ENCODE data around the gene ATE1.

ATE1 gene

DNA sequence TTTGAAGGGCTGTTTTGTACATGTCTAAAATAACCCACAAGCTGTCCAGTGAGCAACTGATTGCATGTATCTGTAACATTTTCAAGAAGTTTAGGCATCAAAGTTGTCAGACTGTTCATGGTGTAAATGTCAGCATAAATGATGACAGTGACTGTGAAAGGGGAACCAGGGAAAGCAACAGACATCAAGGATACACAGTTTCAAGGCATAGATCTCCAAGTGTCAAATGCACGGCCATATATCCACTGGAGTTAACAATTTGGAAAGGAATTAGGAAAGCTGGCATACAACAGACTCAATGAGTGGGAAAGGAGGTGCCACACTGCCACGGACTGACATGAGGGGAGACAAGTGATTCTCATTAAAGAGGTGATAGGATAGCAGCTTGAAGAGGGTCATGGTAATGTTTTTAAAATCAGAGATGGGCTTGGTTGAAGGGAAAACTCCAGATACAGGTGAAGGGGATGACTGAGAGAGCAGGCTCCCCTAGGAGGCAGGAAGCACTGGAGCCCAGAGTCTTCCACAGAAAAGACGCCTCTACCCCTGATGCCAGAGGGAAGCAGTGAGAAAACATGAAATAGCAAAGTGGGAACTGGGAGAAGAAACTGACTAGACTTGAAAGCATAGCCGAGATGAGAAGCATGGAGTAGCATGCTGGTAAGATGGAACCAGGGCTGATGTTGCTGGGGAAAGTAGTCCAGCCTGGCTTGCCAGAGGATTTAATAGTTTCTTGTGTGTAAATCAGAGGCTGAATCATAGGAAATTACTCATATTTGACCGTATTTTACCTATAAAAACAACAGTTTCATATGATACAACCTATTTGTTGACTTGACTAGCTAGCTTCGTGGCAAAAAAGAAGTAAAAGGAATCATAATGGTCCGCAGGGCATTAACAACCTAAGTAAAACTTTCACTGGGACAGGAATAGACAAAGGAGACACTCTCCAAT, 28.6 kb upstream of the ATE1 start:
- no CpG with 5 or more reads among the region's 7 CpGs for WGBS (ENCODE audit: insufficient coverage, insufficient read length)
- no peaks in the 10 kb centered on the region for H3K27me3 ChIP-seq (ENCODE audit: control insufficient read depth, insufficient read depth, low read length)
- H3K9me3 ChIP-seq (ENCODE audit: control insufficient read depth, insufficient read depth, low read length) = no peaks in the 10 kb centered on the region
- no peak overlapping the region for H3K27ac ChIP-seq (ENCODE audit: low read length)
- DNase-seq (ENCODE audit: low read depth, low spot score) = no peak
- peaks cover 5% of the 10 kb centered on the region; the same call in 1 of the 2 replicates for H3K36me3 ChIP-seq (ENCODE audit: control insufficient read depth, insufficient read depth, low read length)
- H3K4me3 ChIP-seq (ENCODE audit: low read length) = no peak overlapping the region
- no peaks in the 10 kb centered on the region for H3K4me1 ChIP-seq (ENCODE audit: control insufficient read depth, insufficient read depth, low read length)

DNA sequence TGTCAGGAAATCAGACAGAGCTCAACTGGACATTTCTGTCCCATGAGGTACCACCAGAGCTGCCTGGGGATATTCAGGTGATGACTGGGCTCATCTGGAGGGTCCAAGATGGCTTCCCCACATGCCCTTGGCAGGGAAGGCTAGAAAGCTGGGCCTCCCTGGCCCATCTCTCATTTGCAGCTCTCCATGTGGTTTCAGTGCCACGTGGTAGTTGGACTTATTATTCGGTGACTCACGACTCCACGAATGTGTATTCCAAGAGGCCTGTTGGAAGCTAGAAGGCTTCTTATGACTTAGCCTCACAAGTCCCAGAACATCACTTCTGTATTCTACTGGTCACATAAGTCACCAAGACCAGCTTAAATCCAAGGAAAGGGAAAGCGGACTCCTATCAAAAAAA, 24.4 kb upstream of the ATE1 start:
- Histone ChIP-seq H3K4me3 (ENCODE audit: low read length) (no peak overlapping the region), H3K9me3 (ENCODE audit: control insufficient read depth, insufficient read depth, low read length) (no peaks in the 10 kb centered on the region), H3K27ac (ENCODE audit: low read length) (no peak overlapping the region), H3K27me3 (ENCODE audit: control insufficient read depth, insufficient read depth, low read length) (no peaks in the 10 kb centered on the region), H3K4me1 (ENCODE audit: control insufficient read depth, insufficient read depth, low read length) (no peaks in the 10 kb centered on the region), H3K36me3 (ENCODE audit: control insufficient read depth, insufficient read depth, low read length) (no peaks in the 10 kb centered on the region)
- DNase-seq (ENCODE audit: low read depth, low spot score) = no peak
- no CpG with 5 or more reads among the region's 5 CpGs for WGBS (ENCODE audit: insufficient coverage, insufficient read length)

DNA sequence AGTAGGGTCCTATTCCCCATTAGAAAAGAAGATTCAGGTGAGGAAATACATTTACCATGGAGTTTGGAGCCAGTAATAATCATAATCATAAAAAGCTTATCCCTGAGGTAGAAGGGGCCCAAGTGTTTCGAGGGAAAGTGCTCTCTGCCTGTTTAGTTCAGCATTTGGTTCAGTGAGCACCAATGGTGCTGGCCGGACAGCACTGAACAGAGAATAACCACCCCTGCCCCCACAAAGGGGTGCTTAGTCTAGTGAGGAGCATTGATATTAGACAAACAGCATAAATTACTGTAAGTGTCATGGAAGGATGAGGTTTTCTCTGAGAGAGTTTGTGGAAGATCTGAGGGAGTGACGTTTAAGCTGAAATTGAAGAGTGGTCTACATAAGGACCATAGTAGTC, 21.6 kb upstream of the ATE1 start:
- no peaks in the 10 kb centered on the region for H3K4me1 ChIP-seq (ENCODE audit: control insufficient read depth, insufficient read depth, low read length)

DNA sequence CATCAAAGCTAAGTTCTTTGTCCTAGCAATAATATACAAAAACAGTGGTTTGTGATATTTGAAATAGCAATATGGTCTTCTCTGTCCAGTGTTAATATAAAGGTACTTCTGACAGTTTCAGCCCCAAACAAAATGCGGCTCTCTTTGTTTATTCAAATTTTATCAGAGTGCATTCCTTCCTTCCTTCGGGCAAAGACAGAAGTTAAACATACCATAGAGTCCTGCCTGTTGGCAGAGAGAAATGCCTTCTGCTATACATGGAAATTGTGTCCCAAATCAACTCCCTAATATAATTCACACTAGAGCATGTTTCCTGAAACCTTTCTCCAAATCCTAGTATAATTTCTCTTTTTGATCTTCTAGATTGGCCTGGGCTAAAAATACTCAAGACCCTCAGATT, 21.2 kb upstream of the ATE1 start:
- no peak overlapping the region for H3K27ac ChIP-seq (ENCODE audit: low read length)
- no peaks in the 10 kb centered on the region for H3K4me1 ChIP-seq (ENCODE audit: control insufficient read depth, insufficient read depth, low read length)
- no CpG with 5 or more reads among the region's 2 CpGs for WGBS (ENCODE audit: insufficient coverage, insufficient read length)
- no peaks in the 10 kb centered on the region for H3K36me3 ChIP-seq (ENCODE audit: control insufficient read depth, insufficient read depth, low read length)
- no peaks in the 10 kb centered on the region for H3K27me3 ChIP-seq (ENCODE audit: control insufficient read depth, insufficient read depth, low read length)
- no peak for DNase-seq (ENCODE audit: low read depth, low spot score)
- no peaks in the 10 kb centered on the region for H3K9me3 ChIP-seq (ENCODE audit: control insufficient read depth, insufficient read depth, low read length)
- no peak overlapping the region for H3K4me3 ChIP-seq (ENCODE audit: low read length)

More for the DNA sequence above, 21.6 kb upstream of the ATE1 start:
- H3K4me3 ChIP-seq (ENCODE audit: low read length) = no peak overlapping the region
- no peaks in the 10 kb centered on the region for H3K27me3 ChIP-seq (ENCODE audit: control insufficient read depth, insufficient read depth, low read length)
- no peak overlapping the region for H3K27ac ChIP-seq (ENCODE audit: low read length)
- no CpG with 5 or more reads among the region's 3 CpGs for WGBS (ENCODE audit: insufficient coverage, insufficient read length)
- no peak for DNase-seq (ENCODE audit: low read depth, low spot score)
- H3K9me3 ChIP-seq (ENCODE audit: control insufficient read depth, insufficient read depth, low read length) = no peaks in the 10 kb centered on the region
- H3K36me3 ChIP-seq (ENCODE audit: control insufficient read depth, insufficient read depth, low read length) = no peaks in the 10 kb centered on the region

DNA sequence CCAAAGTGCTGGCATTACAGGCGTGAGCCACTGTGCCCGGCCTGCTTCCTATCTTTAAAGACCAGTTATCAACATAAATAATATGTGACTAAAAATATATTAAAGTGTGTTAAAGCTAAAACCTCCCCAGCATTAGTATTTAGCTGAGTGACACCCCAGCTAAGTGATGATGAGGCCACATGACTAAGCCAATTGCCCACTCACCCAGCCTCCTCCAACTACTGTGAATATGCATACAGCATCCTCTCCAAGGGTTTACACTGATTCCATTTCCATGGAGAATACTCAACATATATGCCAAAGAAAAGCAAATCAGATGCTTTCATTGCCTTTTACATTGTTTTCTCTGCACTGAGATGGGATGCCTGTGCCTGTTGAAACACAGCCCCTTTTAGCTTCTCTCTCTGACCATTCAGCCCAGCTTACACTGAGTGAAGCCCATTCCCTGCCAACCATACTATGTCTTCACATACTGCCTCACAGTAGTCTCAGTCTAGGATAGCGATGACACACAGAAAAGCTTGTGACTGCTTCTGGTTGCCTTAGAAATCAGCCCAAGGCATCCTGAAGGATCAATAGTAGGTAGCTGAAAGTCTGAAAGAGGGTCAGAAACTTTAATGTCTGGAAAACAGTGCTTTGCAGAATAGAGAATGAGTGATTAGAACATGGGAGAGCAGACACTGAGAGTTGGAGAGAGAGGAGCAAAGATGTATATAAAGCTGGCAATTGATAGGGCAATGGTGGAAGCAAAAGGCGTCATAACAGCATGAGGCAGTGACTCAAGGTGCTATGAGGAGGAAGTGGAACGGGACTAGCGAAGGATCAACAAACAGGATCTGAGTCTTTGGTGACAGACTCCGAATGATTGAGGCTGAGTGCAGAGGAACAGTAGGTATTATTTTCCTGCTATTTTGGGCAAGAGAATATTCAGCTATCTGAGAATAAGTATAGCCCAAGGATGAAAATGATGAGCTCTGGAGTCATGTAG, 19.8 kb upstream of the ATE1 start:
- no CpG with 5 or more reads among the region's 7 CpGs for WGBS (ENCODE audit: insufficient coverage, insufficient read length)
- no peak for DNase-seq (ENCODE audit: low read depth, low spot score)
- H3K36me3 ChIP-seq (ENCODE audit: control insufficient read depth, insufficient read depth, low read length) = no peaks in the 10 kb centered on the region

DNA sequence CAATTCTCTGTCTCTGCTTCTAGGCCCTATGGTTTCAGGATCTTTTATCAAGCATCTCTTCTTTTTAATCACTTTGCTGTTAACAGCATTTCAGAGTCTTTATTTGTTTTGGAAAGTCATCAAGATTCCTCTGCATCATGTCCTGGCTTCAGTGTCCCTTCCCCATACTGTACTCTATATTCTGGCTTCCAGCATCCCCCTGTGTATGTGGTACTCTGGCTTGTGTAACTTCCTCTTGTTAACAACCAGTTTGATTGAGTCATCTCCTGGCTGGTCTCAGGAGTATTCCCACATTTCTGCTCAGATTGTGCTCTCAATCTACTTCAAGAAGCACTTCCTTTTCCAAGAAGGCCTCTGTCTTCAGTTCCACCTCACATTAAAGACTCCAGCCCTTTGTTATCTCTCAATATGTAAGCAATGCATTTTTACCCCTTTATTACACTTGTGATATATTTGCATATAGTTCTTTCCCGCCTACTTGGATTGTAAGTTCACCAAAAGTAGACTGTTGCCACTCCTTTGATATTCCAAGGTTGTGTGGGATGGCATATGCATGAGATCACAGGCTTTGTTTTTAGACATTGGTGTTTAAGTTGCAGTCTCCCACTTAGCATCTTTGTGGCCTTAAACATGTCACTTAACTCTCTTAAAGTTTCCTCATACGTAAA, 15.1 kb upstream of the ATE1 start:
- no CpG with 5 or more reads among the region's 2 CpGs for WGBS (ENCODE audit: insufficient coverage, insufficient read length)
- Histone ChIP-seq H3K4me3 (ENCODE audit: low read length) (no peak overlapping the region), H3K9me3 (ENCODE audit: control insufficient read depth, insufficient read depth, low read length) (no peaks in the 10 kb centered on the region), H3K36me3 (ENCODE audit: control insufficient read depth, insufficient read depth, low read length) (no peaks in the 10 kb centered on the region), H3K4me1 (ENCODE audit: control insufficient read depth, insufficient read depth, low read length) (no peaks in the 10 kb centered on the region), H3K27ac (ENCODE audit: low read length) (no peak overlapping the region), H3K27me3 (ENCODE audit: control insufficient read depth, insufficient read depth, low read length) (no peaks in the 10 kb centered on the region)
- no peak for DNase-seq (ENCODE audit: low read depth, low spot score)

More for the DNA sequence above, 19.8 kb upstream of the ATE1 start:
- H3K4me1 ChIP-seq (ENCODE audit: control insufficient read depth, insufficient read depth, low read length) = no peaks in the 10 kb centered on the region
- H3K27ac ChIP-seq (ENCODE audit: low read length) = no peak overlapping the region
- H3K9me3 ChIP-seq (ENCODE audit: control insufficient read depth, insufficient read depth, low read length) = no peaks in the 10 kb centered on the region
- H3K4me3 ChIP-seq (ENCODE audit: low read length) = no peak overlapping the region
- no peaks in the 10 kb centered on the region for H3K27me3 ChIP-seq (ENCODE audit: control insufficient read depth, insufficient read depth, low read length)

DNA sequence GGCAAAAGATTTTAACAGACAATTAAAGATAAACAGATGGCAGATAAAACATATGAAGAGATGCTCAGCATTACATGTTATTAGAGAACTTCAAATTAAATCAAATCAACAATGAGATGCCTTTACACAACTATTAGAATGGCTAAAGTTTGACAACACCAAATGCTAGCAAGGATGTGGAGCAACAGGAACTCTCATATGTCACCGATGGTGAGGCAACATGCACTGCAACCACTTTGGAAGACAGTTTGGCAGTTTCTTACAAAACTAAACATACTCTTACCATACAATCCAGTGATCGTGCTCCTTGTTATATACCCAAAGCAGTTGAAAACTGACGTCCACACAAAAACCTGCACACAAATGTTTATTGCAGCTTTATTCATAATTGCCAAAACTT, 13.7 kb upstream of the ATE1 start:
- H3K27ac ChIP-seq (ENCODE audit: low read length) = no peak overlapping the region
- DNase-seq (ENCODE audit: low read depth, low spot score) = no peak
- no CpG with 5 or more reads among the region's 3 CpGs for WGBS (ENCODE audit: insufficient coverage, insufficient read length)

DNA sequence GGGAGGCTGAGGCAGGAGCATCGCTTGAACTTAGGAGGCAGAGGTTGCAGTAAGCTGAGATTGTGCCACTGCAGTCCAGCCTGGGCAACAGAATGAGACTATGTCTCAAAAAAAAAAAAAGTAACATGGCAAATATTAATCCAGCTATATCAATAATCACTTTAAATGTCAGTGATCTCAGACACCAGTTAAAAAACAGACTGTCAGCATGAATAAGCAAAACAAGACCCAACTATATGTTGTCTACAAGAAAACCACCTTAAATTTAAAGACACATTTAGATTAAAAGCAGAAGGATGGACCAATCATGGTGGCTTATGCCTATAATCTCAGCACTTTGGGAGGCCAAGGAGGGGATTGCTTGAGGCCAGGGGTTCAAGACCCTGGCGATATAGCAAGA, 8.5 kb upstream of the ATE1 start:
- no peaks in the 10 kb centered on the region for H3K27me3 ChIP-seq (ENCODE audit: control insufficient read depth, insufficient read depth, low read length)
- no peak overlapping the region for H3K4me3 ChIP-seq (ENCODE audit: low read length)
- no peak overlapping the region for H3K27ac ChIP-seq (ENCODE audit: low read length)
- H3K36me3 ChIP-seq (ENCODE audit: control insufficient read depth, insufficient read depth, low read length) = no peaks in the 10 kb centered on the region
- DNase-seq (ENCODE audit: low read depth, low spot score) = no peak
- H3K9me3 ChIP-seq (ENCODE audit: control insufficient read depth, insufficient read depth, low read length) = no peaks in the 10 kb centered on the region
- WGBS (ENCODE audit: insufficient coverage, insufficient read length) = no CpG with 5 or more reads among the region's 2 CpGs
- H3K4me1 ChIP-seq (ENCODE audit: control insufficient read depth, insufficient read depth, low read length) = no peaks in the 10 kb centered on the region

More for the DNA sequence above, 13.7 kb upstream of the ATE1 start:
- Histone ChIP-seq H3K27me3 (ENCODE audit: control insufficient read depth, insufficient read depth, low read length) (no peaks in the 10 kb centered on the region), H3K4me1 (ENCODE audit: control insufficient read depth, insufficient read depth, low read length) (no peaks in the 10 kb centered on the region), H3K36me3 (ENCODE audit: control insufficient read depth, insufficient read depth, low read length) (no peaks in the 10 kb centered on the region), H3K9me3 (ENCODE audit: control insufficient read depth, insufficient read depth, low read length) (no peaks in the 10 kb centered on the region), H3K4me3 (ENCODE audit: low read length) (no peak overlapping the region)

DNA sequence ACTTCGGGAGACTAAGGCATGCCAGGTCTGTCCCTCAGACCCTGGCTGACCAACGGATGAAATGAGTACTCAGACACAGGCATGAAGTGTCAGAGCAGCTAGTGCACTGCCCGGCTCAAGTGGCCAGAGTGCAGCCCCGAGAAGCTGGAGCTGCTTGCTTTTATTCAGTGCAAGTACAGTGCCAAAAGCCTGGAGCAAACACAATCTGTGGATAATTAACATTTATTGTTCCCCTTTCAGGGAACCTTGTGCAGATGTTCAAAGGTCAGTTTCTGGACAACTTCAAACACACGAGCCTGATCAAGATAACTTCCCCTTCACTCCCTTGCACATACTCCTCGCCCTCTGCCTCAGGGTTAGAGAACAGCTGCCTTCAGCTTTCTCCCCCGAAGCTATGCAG, 7.9 kb upstream of the ATE1 start:
- Histone ChIP-seq H3K27me3 (ENCODE audit: control insufficient read depth, insufficient read depth, low read length) (no peaks in the 10 kb centered on the region), H3K36me3 (ENCODE audit: control insufficient read depth, insufficient read depth, low read length) (no peaks in the 10 kb centered on the region), H3K4me3 (ENCODE audit: low read length) (no peak overlapping the region), H3K4me1 (ENCODE audit: control insufficient read depth, insufficient read depth, low read length) (no peaks in the 10 kb centered on the region), H3K27ac (ENCODE audit: low read length) (no peak overlapping the region), H3K9me3 (ENCODE audit: control insufficient read depth, insufficient read depth, low read length) (no peaks in the 10 kb centered on the region)
- WGBS (ENCODE audit: insufficient coverage, insufficient read length) = no CpG with 5 or more reads among the region's 7 CpGs
- no peak for DNase-seq (ENCODE audit: low read depth, low spot score)
